Neural progenitor cell (in vitro differentiated cells): ENCODE results near the gene PCGF3.

Experiments
- EZH2 ChIP-seq: fragments of 200-600 bp; sonication (generic); IDR thresholded peaks from 2 replicates; pipeline ENCODE4 v1.6.1; 2017; ENCODE audit warnings: antibody characterized with exemption, mild to moderate bottlenecking, moderate library complexity
- TF ChIP-seq, protein P1 (sequence below): fragments of 200-600 bp; sonication (generic); IDR thresholded peaks from 2 replicates; pipeline ENCODE4 v1.5.1; 2017; ENCODE audit warnings: antibody characterized with exemption, mild to moderate bottlenecking

DNA sequence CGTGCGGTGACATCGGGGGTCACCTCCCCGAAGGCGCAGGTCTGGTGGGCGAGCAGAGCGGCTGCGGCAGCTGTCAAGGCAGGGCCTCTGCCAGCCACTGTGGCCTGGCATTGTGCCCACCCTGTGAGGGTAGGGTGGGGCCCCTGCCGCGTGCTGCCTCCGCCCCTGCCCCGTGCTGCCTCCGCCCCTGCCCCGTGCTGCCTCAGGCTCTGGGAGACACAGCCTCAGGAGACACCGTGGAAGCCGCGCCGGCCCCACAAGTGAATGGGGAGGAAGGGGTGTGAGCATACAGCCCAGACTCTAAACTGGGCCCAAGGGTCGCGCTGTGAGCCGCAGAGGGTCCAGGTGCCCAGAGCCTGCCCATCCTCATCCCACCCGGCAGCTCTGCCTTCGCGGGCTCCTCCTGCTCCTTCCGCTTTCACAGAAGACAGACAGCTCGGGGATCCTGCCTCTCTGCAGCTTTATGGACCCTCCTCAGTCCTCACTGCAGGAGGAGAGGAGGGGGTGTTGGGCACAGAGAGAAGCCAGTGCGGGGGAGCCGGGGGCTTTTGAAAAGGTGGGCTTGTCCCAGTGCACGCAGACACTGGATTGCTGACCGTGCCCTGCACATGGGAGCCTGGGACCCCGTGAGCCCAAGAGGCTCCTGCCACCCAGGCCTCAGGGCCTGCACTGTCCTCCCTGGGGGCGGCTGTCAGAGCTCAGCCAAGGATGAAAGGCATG lies 27.4 kb downstream of the PCGF3 start:
- TF ChIP-seq, protein P1, sequence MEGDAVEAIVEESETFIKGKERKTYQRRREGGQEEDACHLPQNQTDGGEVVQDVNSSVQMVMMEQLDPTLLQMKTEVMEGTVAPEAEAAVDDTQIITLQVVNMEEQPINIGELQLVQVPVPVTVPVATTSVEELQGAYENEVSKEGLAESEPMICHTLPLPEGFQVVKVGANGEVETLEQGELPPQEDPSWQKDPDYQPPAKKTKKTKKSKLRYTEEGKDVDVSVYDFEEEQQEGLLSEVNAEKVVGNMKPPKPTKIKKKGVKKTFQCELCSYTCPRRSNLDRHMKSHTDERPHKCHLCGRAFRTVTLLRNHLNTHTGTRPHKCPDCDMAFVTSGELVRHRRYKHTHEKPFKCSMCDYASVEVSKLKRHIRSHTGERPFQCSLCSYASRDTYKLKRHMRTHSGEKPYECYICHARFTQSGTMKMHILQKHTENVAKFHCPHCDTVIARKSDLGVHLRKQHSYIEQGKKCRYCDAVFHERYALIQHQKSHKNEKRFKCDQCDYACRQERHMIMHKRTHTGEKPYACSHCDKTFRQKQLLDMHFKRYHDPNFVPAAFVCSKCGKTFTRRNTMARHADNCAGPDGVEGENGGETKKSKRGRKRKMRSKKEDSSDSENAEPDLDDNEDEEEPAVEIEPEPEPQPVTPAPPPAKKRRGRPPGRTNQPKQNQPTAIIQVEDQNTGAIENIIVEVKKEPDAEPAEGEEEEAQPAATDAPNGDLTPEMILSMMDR, result no peak
- TF ChIP-seq EZH2, result no peak
